Endothelial cell of umbilical vein (primary cell): ENCODE data around the gene CTAGE9. TPM values are rescaled to one million over a fixed set of nuclear protein-coding genes. Genes with fewer than 3 reads are reported as not detected.

Experiments used
- BruUV-seq: library from RNA; stranded (reverse); fragments of 400-500 nt; replicated peaks from 2 replicates; lab custom pipeline; 2021; lab: Mats Ljungman, UMichigan
- CTCF ChIA-PET: fragments of 300-600, 350-600 bp; sonication (Branson Sonifier 250); formaldehyde crosslinking; loops from one replicate; lab custom pipeline; 2021; ENCODE audit warnings: antibody characterized with exemption, inconsistent platforms; lab: Charles Lee
- POLR2A ChIA-PET: fragments of 300-600, 350-600 bp; sonication (Branson Sonifier 250); formaldehyde crosslinking; loops from one replicate; lab custom pipeline; 2021; ENCODE audit warnings: antibody characterized with exemption, inconsistent platforms; lab: Charles Lee
- DNase-seq: peaks from one replicate; pipeline ENCODE4 v3.0.0-alpha.2; 2011; ENCODE audit warnings: low read depth, low spot score
- FAIRE-seq: peaks from 2 replicates; lab custom pipeline; 2011; peaks lifted over from hg19 to GRCh38; lab: Jason Lieb, UNC
- H2AFZ ChIP-seq: 2 replicates; pipeline ENCODE4 v1.6.0; 2012; ENCODE audit warnings: low read depth, low read length, control low read depth, inconsistent platforms
- H3K27ac ChIP-seq: 2 replicates; pipeline ENCODE4 v1.5.1; 2011; ENCODE audit warnings: low read depth, mild to moderate bottlenecking, control low read depth, low read length, moderate library complexity; ENCODE audit not compliant: insufficient read depth
- H3K27me3 ChIP-seq, 2 experiments: 2 replicates each; pipeline versions ENCODE4 v1.6.0 to v1.6.1; 2011; ENCODE audit warnings: low read length in 2 of 2, mixed read lengths in 1 of 2; ENCODE audit not compliant: control insufficient read depth in 2 of 2, insufficient read depth in 2 of 2
- H3K36me3 ChIP-seq, 2 experiments: 2 replicates in 1 of 2; 3 replicates in 1 of 2; pipeline ENCODE4 v1.5.1; 2011; ENCODE audit warnings: low read length in 2 of 2, mild to moderate bottlenecking in 1 of 2, moderate library complexity in 1 of 2; ENCODE audit not compliant: control insufficient read depth in 2 of 2, insufficient read depth in 2 of 2; ENCODE audit errors: extremely low read depth in 1 of 2
- H3K4me1 ChIP-seq: 3 replicates; pipeline ENCODE4 v1.5.1; 2011; ENCODE audit warnings: mild to moderate bottlenecking, low read length; ENCODE audit not compliant: control insufficient read depth, insufficient read depth; ENCODE audit errors: extremely low read depth
- H3K4me2 ChIP-seq: 2 replicates; pipeline ENCODE4 v1.6.1; 2011; ENCODE audit warnings: low read length, control low read depth, mixed read lengths; ENCODE audit not compliant: insufficient read depth
- H3K4me3 ChIP-seq, 3 experiments: fragments of 200-600 bp in 1 of 3; sonication (generic), shearing (Covaris generic) in 1 of 3; replicated peaks in 1 of 3; 2 replicates each; pipeline ENCODE4 v1.5.1; 2011 to 2016; ENCODE audit warnings: control low read depth in 3 of 3, low read length in 3 of 3, mild to moderate bottlenecking in 2 of 3, inconsistent platforms in 1 of 3, low read depth in 1 of 3, moderate library complexity in 1 of 3; ENCODE audit not compliant: insufficient read depth in 1 of 3
- H3K79me2 ChIP-seq: 2 replicates; pipeline ENCODE4 v1.6.0; 2012; ENCODE audit warnings: low read length, inconsistent platforms; ENCODE audit not compliant: control insufficient read depth, insufficient read depth
- H3K9ac ChIP-seq: replicated peaks from 2 replicates; pipeline ENCODE3; 2011; ENCODE audit warnings: low read length, control low read depth; ENCODE audit not compliant: insufficient read depth; ENCODE audit errors: extremely low read depth
- H3K9me1 ChIP-seq: replicated peaks from 3 replicates; pipeline ENCODE4 v1.6.0; 2011; ENCODE audit warnings: mild to moderate bottlenecking, low read length; ENCODE audit not compliant: control insufficient read depth, insufficient read depth; ENCODE audit errors: extremely low read depth
- H3K9me3 ChIP-seq: replicated peaks from 2 replicates; pipeline ENCODE4 v1.5.1; 2012; ENCODE audit warnings: low read length, inconsistent platforms; ENCODE audit not compliant: control insufficient read depth, insufficient read depth
- H4K20me1 ChIP-seq: replicated peaks from 2 replicates; pipeline ENCODE3; 2011; ENCODE audit warnings: mild to moderate bottlenecking, low read length; ENCODE audit not compliant: control insufficient read depth, insufficient read depth; ENCODE audit errors: extremely low read depth
- EZH2 ChIP-seq: IDR thresholded peaks from 2 replicates; pipeline ENCODE4 v1.6.1; 2012; ENCODE audit warnings: borderline replicate concordance, low read depth, mild to moderate bottlenecking, moderate library complexity, low read length, inconsistent platforms; ENCODE audit not compliant: severe bottlenecking
- FOS ChIP-seq: IDR thresholded peaks from 2 replicates; pipeline ENCODE4 v1.6.1; 2011; ENCODE audit warnings: mild to moderate bottlenecking, low read length, moderate library complexity, borderline replicate concordance; ENCODE audit not compliant: insufficient read depth
- GATA2 ChIP-seq: IDR thresholded peaks from 2 replicates; pipeline ENCODE4 v1.7.0; 2011; ENCODE audit warnings: low read depth, mild to moderate bottlenecking, moderate library complexity, mixed read lengths, low read length; ENCODE audit not compliant: insufficient read length, insufficient read depth
- JUN ChIP-seq: IDR thresholded peaks from 2 replicates; pipeline ENCODE4 v1.6.1; 2011; ENCODE audit warnings: borderline replicate concordance, low read depth; ENCODE audit not compliant: insufficient read length, insufficient read depth
- MYC ChIP-seq: IDR thresholded peaks from one replicate; pipeline ENCODE4 v1.6.1; 2011; ENCODE audit warnings: mild to moderate bottlenecking, low read depth, low read length
- POLR2A ChIP-seq: IDR thresholded peaks from 2 replicates; pipeline ENCODE4 v1.6.1; 2012; ENCODE audit warnings: low read depth, mild to moderate bottlenecking, control low read depth, low read length
- POLR2AphosphoS5 ChIP-seq: IDR thresholded peaks from 2 replicates; pipeline ENCODE4 v1.6.1; 2012; ENCODE audit warnings: low read depth, mild to moderate bottlenecking, control low read depth, low read length, moderate library complexity; ENCODE audit not compliant: insufficient read depth
- dilution Hi-C: fragments of 300-500 bp; cut with MboI; formaldehyde crosslinking; loops from one replicate; pipeline ENCODE4 v1.15.0; 2019; ENCODE audit warnings: low sequenced_read_pairs; ENCODE audit not compliant: extremely low pct_ligation_motif_present
- intact Hi-C: fragments of 100-400 bp; cut with micrococcal nuclease; formaldehyde crosslinking; loops from one replicate; pipeline ENCODE4 v1.10.0; 2022
- polyA plus RNA-seq, 4 experiments: library from polyadenylated mRNA; depleted of rRNA in 3 of 4; stranded (reverse) in 3 of 4; unstranded in 1 of 4; fragments of >200 nt; gene quantifications; 2 replicates each; pipeline versions ENCODE4 v1.2.1 to v1.2.3, GENCODE V29; 2011 to 2012; ENCODE audit warnings: missing spikeins in 1 of 4
- total RNA-seq: library from RNA; stranded (reverse); gene quantifications from 2 replicates; pipeline ENCODE4 v1.2.3, GENCODE V29; 2021

CTAGE9 gene
- total and polyA plus RNA-seq, 2 donors (not counting 3 experiments of a cell fraction or from before 2014, with no cell fraction given), result not detected

DNA sequence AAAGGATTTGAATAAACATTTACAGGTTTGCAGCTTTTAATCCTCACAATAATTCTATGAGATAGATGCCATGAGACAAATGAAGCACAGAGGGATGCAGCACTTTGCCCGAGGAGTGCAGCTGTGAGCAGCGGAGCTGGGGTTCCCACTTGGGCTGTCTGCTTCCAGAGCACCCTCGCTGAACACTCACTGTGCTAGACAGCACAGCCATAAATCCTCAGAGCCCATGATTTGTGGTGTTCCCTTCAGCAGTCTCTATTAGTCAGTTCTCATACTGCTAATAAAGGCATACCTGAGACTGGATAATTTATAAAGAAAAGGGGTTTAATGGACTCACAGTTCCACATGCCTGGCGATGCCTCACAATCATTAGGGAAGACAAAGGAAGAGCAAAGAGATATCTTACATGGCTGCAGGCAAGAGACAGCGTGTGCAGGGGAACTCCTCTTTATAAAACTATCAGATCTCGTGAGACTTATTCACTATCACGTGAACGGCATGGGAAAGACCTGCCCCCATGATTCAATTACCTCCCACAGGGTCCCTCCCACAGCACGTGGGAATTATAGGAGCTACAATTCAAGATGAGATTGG is 25.3 kb upstream of the CTAGE9 start:
- TF ChIP-seq MYC (no peak), EZH2 (no peak), GATA2 (no peak), JUN (no peak), POLR2A (no peak)
- POLR2A ChIA-PET, result interaction anchor here (0.5 kb wide), 1 partner anchor 120 kb away, joined by 3 read pairs; no protein-coding TSS in a partner anchor
- intact Hi-C loops, result no loop called here

DNA sequence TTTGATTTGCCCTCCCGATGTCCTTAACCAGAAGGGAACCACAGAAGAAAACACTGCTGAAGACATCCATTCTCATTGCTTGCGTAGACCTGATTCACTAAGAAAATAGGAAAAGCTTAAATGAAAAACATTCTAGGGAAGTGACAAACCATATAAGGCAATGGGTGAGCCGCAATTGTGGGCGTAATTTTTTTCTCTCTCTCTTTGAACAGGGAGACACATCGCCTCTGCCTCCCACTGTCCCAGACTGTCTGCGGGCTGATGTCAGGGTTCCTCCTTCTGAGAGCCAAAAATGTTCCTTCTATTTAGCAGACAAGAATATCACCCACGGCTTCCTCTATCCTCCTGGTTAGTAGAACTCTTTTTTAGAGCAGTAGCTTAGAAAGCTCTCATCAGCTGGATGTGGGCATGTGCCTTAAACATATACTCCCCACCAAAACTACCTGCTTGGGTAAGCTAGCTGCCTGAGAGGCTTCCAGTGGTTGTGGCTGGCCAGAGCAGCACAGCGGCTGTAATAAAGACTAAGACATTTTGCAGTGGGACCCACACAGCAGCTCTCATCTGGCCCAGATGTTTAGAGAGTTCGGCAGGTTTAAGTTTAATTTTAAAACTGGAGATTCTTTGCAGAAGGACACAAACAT is 22.7 kb upstream of the CTAGE9 start:
- BruUV-seq, result TSS peak; percentile 99
- CTCF ChIA-PET, result no interaction called here
- TF ChIP-seq FOS, result no peak
- TF ChIP-seq JUN, result no peak
- TF ChIP-seq POLR2A, result no peak
- TF ChIP-seq POLR2AphosphoS5, result no peak
- DNase-seq (peak; percentile 28), FAIRE-seq (peak; percentile 89)
- Histone ChIP-seq H3K36me3 (no peaks in the 10 kb centered on the region), H3K4me1 (no peaks in the 10 kb centered on the region), H3K4me3 (no peak overlapping the region), H3K27ac (peak overlapping the region; percentile 47), H4K20me1 (no peaks in the 10 kb centered on the region), H3K9me1 (no peaks in the 10 kb centered on the region), H2AFZ (peak overlapping the region; percentile 55), H3K4me2 (peak overlapping the region; percentile 52), H3K9ac (no peak overlapping the region), H3K9me3 (no peaks in the 10 kb centered on the region), H3K27me3 (no peaks in the 10 kb centered on the region), H3K79me2 (no peaks in the 10 kb centered on the region)
- dilution Hi-C loops (no loop called here), intact Hi-C loops (no loop called here)
- POLR2A ChIA-PET, result no interaction called here

More for the DNA sequence above, 25.3 kb upstream of the CTAGE9 start:
- Histone ChIP-seq H3K79me2 (no peaks in the 10 kb centered on the region), H3K36me3 (no peaks in the 10 kb centered on the region), H3K9me3 (no peaks in the 10 kb centered on the region), H3K27me3 (no peaks in the 10 kb centered on the region), H4K20me1 (no peaks in the 10 kb centered on the region), H3K4me2 (no peak overlapping the region), H2AFZ (no peak overlapping the region), H3K9ac (no peak overlapping the region), H3K27ac (no peak overlapping the region), H3K9me1 (no peaks in the 10 kb centered on the region), H3K4me1 (no peaks in the 10 kb centered on the region), H3K4me3 (no peak overlapping the region)
- FAIRE-seq (no peak), DNase-seq (no peak)
- dilution Hi-C loops, result no loop called here
- CTCF ChIA-PET, result interaction anchor here (1.6 kb wide), 1 partner anchor 41 kb away, joined by 4 read pairs; no protein-coding TSS in a partner anchor
- no TSS peak for BruUV-seq
